Stimulated activated CD8-positive, alpha-beta memory T cell treated with anti-CD3 and anti-CD28 coated beads, Interleukin-12 subunit alpha, Interleukin-12 subunit beta, amount 100 ng/mL, for 24 hours (primary cell): ENCODE data around the gene SLC6A13.
"Not testable (repeated sequence)": the region's sequence is repeated elsewhere in the genome, so short reads cannot be mapped to it uniquely, and the experiment has no call there.

Source experiments
- DNase-seq: peaks from one replicate; pipeline ENCODE4 v3.0.0-alpha.2; 2020; ENCODE audit errors: extremely low read depth

SLC6A13 gene

DNA sequence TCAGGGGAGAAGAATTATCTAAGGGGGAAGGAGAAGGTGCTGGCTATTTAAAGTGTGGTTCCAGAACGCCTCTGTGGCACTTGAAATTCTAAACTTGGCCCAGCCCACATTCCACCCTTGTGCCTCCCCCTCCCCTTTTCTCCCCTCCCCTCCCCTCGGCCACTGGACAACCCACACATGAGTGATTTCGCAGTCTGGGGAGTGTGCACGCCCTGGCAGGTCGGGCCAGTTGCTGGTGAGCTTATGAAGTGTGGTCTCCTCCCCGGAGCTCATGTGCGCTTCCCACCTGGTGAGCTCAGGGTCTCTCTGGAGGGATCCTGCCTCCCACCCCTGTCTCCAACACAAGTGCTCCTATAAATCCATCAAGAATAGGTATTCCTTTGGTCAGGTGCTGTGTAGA, at the start of gene SLC6A13:
SLC6A13 (minus strand) TSS at position 20 of the 400 bp plus-strand sequence. CDS start 2,784 bp downstream, outside the sequence.
- no peak for DNase-seq

DNA sequence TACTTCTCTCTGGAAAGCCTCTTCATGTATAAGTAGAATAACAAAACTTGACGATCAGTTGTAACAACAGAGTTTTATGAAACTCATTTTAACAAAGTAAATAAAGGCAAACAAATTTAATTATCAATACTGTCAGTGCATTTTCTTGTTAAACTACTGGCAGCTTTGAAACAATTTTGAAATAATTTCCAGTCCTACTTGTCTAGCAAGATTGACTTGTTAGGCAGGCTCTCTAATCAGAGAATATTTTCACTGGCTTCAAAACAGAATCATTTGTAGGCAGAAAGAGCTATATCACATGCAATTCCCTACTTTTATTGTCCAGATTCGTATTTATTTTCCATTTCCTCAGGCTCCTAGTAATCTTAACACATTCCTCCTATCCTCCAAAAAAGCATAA, 45.9 kb upstream of the SLC6A13 start:
- no peak for DNase-seq

DNA sequence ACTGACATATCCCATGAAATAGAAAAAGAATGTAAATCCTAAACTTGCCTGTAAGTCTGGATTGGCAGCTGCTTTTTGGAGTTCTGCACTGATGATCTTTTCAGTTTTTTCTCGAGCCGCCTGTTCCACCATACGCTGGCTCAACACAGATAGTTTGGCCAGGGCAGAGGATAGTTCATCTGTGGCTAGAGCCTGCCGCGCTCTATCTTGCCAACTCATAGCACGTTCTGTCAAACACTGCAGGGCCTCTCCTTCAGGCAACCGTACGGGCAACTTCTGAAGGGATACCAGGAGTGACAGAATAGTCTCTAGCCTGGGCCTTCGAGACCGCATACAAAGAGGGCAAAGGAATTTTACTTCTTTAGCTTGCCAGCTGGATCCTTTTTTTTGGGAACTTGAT, 44.8 kb upstream of the SLC6A13 start:
- DNase-seq, result no peak

DNA sequence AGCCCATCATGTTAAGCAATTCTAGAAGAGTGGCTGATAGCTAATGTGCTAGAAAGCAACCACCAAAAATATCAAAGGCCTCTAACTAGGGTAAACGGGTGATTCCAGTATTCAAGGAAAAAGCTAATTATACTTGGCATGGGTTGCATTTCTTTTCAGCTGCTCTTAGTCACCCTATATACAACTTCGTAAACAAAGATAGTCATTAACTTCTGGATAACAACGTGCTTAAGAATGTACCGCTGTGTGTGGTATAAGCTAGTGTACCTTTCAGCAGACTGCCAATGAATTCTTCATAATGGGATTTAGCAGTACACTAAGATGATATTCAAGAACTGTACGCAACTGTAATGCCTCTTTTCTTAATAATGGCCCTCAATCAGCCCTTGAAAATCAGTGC, 42.2 kb upstream of the SLC6A13 start:
- no peak for DNase-seq

DNA sequence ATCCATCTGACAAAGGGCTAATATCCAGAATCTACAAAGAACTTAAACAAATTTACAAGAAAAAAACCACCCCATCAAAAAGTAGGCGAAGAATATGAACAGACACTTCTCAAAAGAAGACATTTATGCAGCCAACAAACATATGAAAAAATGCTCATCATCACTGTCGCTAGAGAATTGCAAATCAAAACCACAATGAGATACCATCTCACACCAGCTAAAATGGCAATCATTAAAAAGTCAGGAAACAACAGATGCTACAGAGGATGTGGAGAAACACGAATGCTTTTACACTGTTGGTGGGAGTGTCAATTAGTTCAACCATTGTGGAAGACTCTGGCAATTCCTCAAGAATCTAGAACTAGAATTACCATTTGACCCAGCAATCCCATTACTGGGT, 40.1 kb upstream of the SLC6A13 start:
- DNase-seq, result not testable (repeated sequence)

DNA sequence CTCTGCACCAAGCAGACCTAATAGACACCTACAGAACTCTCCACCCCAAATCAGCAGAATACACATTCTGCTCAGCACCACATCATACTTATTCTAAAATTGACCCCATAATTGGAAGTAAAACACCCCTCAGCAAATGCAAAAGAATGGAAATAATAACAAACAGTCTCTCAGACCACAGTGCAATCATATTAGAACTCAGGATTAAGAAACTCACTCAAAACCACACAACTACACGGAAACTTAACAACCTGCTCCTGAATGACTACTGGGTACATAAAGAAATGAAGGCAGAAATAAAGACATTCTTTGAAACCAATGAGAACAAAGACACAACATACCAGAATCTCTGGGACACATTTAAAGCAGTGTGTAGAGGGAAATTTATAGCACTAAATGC, 37.5 kb upstream of the SLC6A13 start:
- DNase-seq, result not testable (repeated sequence)

DNA sequence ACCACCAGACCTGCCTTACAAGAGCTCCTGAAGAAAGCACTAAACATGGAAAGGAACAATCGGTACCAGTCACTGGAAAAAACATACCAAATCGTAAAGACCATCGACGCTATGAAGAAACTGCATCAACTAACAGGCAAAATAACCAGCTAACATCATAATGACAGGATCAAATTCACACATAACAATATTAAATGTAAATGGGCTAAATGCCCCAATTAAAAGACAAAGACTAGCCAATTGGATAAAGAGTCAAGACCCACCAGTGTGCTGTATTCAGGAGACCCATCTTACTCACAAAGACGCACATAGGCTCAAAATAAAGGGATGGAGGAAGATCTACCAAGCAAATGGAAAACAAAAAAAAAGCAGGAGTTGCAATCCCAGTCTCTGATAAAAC, 36.9 kb upstream of the SLC6A13 start:
- not testable (repeated sequence) for DNase-seq

DNA sequence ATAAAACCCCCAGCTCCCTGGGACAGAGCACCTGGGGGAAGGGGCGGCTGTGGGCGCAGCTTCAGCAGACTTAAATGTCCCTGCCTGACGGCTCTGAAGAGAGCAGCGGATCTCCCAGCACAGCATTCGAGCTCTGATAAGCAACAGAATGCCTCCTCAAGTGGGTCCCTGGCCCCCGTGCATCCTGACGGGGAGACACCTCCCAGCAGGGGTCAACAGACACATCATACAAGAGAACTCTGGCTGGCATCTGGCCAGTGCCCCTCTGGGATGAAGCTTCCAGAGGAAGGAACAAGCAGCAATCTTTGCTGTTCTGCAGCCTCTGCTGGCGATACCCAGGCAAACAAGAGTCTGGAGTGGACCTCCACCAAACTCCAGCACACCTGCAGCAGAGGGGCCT, 35.4 kb upstream of the SLC6A13 start:
- DNase-seq, result not testable (repeated sequence)

DNA sequence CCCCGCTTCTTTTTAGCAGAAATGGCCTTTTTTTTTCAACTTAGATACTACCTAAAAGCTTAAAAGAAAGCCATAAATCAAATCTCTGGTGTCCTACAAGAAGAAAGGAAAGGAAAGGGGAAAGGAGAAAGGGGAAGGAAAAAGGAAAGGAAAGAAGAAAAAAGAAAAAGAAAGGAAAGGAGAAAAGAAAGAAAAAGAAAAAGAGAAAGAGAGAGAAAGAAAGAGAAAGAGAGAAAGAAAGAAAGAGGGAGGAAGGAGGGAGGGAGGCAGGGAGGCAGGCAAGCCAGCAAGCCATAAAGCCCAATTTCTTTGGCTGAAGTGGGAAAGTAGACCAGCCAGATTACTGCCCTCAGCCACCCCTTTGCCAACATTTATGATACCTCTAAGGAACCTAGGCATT, 32.5 kb upstream of the SLC6A13 start:
- DNase-seq, result no peak

DNA sequence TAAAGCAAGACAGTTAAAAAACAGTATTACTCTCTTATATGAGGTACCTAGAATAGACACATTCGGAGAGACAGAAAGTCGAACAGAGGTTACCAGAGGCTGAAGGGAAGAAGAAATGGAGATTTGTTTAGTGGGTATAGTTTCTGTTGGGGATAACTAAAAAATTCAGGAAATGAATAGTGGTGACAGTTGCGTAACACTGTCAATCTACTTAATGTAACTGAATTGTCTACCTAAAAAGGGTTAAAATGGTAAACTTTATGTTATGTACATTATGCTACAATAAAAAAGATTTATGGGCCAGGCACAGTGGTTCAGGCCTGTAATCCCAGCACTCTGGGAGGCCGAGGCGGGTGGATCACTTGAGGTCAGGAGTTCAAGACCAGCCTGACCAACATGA, 30.6 kb upstream of the SLC6A13 start:
- no peak for DNase-seq

DNA sequence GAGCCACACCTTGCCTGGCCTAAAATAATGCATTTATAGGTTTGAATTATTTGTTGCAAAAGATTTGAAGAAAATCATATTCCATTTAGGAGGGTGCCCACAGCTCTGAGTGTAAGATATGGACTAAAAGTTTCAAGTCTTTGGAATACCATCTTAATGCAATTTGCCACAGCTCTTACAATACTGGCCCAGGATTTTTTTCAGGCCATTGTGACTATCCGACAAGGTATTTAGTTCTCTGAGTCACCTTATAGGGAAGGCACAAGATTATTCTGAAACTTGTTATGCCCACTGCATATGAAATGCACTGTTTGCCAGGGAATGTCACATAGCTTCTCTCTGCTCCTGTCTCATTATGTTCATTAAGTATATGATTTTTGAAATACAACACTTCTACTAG, 29.6 kb upstream of the SLC6A13 start:
- no peak for DNase-seq

DNA sequence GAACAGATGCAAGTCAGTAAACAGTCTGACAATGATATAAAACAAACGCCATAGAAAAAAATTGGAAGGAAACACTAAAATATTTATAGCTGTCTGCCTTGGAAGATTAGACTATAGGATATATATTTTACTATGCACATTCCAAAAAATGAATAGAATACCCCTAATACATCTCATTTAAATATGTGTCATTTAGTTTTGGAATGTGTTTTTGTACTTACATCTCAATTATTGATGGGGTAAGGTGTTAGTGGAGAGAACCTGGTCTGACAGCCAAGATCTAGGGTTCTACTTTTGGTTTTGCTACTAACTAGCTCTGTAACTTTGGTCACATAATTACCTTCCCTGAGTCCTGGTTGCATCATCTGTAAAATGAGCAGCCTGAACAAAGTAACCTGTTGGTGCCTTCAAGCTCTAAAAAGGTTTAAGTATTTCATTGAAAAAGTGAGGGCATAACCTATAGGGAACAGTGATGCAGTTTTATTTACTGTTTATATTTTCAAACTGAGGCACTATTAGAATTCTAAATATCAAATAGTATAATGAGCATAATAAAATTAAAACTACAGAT, 28.6 kb upstream of the SLC6A13 start:
- no peak for DNase-seq

DNA sequence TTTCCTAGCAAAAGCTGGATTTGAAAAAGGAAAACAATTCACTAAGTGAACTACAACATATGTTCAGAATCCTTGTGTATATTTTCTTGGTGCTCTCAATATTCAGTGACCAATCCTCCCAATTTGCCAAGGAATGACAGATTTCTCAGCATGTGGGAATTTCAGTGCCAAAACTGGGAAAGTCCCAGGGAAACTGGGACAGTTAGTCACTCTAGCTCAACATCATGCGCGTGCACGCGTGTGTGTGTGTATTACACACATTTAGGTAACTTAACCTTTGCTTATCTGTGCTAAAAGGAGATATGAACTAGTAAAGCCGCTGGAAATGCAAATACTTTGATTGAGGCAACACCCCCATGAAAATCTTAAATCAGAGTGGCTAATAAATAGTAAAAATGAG, 26.1 kb upstream of the SLC6A13 start:
- no peak for DNase-seq

DNA sequence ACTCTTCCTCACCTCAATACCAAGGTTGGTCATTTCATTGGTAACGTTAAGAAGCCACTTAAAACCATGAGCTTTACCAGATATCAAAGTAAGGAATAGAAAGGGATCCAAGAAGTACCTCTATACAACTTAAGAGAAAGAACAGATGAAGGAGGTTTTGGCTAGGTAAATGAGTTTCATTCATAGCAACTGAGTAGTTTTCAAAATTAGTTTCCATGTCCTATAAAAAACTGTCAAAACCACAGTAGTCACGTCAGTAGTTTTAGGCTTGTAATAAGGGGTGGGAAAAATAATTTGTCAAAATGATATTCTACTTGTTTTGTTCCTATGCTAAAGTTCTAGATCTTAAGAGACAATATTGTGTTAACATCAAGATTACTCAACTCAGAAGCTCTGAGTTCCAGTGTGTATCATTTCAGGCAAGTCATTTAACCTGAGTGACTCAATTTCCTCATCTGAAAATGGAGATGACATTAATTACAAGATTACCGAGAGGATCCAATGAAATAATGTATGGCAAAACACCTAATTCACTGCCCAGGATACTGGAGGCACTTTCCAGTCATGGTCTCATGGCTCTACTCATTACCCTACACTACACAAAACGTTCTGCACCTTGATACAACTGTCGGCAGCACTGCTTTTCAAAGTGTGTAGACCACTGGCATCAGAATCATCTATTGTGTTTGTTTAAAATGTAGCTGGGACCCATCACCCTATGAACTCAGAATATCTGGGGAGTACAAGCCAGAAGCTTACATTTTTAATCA, 24.1 kb upstream of the SLC6A13 start:
- DNase-seq, result no peak

DNA sequence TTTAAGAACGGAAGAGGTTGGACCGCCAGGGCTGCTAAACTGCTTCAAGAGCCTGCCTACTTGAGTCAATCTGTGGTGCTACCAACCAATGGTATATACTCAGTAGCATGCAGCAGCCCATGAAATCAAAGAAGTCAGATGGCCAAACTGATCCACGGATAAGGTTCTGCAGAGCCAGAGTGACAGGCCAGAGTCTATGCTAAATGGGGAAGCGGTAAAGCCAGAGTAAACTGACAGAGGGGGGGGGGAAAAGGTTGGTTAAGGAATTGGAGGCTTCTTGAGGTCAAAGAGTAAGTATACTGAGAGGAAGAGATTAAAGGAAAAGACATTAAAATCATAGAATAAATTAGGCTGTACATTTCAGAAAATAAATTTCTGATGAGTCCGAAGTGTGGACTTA, 15.4 kb upstream of the SLC6A13 start:
- DNase-seq, result no peak

DNA sequence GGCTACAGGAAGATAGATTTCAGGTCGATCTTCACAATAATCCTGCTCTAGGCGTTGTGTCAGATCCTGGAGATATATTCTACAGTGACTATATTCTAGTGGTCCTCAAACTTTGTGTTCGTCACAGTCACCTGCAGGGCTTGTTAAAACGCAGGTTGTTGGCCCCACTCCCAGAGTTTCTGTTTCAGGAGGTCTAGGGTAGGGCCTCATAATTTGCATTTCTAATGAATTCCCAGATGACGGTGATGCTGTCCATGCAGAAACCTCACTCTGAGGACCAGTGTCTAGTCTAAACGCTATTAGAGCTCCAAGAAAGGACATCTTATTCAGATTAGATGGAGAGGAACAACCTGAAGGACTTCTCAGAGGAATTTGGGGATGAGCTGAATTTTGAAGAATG, 13.2 kb upstream of the SLC6A13 start:
- no peak for DNase-seq

DNA sequence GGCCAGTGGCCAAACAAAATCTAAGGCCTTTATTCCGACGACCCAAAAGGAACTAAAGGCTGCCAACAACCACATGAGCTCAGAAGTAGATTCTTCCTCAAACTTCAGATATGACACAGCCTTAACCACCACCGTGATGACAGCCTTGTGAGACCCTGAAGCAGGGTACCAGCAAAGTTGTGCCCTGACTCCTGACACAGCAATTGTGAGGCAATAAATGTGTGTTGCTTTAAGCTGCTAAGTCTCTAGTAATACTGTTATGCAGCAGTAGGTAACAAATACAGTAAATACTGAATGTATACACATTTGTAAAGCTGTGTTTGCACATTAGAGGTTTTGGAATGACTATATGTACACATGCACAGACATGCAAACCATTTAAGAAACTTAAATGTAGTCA, 10.7 kb upstream of the SLC6A13 start:
- DNase-seq, result no peak

DNA sequence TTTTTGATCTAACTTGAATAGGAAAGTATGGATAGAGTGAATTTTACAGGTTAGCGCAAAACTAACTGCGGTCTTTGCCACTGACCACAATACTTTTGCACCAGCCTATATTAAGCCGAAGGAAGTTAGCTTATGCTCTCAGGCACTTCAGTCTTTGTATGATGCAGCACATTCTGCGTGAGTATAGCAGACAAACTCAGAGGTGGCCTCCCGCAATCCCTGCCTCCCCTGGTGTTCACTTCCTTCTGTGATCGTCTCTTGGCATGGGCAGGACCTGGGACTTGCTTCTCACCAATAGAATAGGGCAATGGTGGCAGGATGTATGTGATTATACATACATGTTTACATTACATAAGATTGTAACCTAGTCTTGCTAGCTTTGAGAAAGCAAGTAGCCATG, 10.3 kb upstream of the SLC6A13 start:
- no peak for DNase-seq

DNA sequence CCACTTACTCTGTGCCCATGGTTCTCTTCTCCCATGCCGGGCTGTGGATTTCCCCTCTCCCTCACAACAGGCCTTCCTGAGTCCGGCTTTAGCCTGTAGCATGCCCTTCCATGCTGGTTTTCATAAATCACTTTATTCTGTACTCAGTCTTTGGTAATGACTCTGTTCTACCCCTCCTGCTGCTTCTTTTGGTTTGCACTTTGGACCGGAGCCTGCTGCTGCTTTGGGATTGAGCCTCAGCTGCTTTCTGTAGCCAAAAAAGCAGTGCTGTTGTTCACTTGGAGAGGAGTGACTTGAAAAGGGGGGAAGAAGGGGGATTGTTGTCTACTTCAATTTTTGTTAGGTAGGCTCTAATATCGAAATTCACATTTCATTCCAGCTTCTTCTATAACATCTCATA, 8.5 kb upstream of the SLC6A13 start:
- DNase-seq, result no peak

DNA sequence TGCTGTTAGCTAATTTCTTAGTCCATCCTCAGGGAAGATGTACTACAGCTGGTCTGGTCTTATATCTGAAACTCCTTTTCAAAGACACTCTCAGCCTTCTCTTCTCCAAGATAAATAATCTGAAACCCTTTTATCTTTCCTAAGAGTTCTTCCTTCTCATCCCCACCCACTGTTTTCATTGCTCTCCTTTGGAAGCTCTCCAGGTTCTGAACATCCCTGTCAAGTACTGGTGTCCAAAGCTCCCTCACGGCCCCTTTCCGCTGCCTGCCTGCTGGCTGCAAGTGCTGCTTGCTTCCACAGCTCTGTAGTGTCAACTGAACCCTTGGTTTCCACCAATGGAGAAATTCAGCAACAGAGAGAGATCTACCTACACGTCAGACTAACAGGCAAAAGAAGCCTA, 6.6 kb upstream of the SLC6A13 start:
- DNase-seq, result no peak

DNA sequence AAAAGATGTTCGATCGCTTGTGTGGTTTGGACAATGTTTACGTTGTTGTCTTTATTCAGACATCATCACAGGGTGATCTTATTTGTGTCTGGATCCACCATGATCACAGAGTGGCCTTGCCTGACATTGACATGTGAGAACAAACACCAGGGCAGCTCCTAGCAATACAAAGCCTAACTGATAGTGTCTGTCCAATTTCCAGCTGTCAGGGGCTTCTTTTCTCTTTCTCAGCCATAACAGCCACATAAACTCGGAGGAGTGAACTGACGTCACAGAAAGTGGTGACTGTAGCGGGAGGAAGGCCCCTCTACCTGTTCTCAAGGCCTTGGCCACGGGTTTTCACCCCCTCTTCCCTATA, 5.8 kb upstream of the SLC6A13 start:
- no peak for DNase-seq

DNA sequence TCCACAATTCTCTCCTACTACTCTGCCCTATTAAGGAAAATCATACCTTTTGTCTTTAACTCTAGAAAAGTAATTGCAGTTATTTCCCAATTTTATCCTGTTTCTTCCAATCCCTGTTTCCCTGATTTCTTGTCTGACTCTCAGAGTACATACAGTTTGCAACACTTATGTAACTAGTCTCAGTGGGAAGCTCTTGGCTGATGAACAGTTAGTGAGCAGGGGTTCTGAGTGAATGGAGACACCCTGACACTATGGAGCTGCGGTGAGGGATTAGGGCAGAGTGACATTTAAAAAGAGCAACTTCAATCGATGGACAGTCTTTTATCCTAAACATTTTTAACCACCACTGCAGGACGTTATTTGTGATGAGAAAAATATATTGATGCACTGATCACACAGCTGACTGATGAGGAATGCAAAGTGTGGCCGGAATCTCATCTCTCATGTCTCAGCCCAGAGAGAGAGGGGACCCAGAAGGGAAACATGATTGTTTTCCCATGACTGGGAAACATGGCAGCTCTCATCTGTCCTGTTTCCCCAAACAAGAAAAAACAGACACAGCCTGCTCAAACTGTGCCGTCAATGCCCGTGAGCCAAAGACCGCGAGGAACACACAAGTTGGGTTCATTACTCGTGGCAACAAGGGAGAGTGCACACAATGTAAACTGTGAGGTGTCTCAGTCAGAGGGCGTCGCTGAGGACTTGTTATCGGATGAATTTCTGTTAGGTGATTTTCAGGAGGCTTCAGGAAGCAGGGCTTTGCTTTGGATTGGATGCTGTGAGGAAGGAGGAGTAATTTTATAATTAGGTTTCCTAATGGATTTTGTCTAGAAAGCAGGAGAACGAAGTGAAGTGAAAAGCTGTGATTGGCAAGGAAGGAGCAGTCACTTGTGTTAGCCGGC, 5.2 kb upstream of the SLC6A13 start:
- DNase-seq, result no peak

DNA sequence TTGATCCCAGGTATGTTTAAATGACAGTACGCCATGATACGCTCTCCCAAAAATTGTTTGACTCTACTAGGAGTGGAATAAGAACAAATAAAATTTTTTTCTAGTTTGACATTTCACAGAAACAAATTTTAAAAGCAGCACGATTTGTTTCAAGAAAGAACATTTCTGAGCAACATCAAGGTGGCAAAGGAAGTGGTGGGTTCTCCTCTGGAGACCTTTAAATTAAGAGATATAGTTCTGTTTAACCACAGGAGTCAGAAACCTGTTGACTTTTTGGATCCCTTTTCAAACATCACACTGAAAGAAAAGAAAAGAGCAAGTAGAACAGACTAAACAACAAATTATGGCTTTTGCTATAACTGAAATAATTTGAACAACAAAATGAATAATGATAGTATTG, 2.5 kb upstream of the SLC6A13 start:
- DNase-seq, result no peak
